Mammary epithelial cell (primary cell): ENCODE results near the gene KSR2.

ENCODE experiments used
- CTCF ChIP-seq, 2 donors: IDR thresholded peaks in 1 of 2; conservative IDR thresholded peaks in 1 of 2; 2 replicates each; pipeline ENCODE4 v1.5.1; 2011 to 2012; ENCODE audit warnings: inconsistent platforms in 2 of 2, low read length in 2 of 2, mild to moderate bottlenecking in 2 of 2, control low read depth in 1 of 2, low read depth in 1 of 2; ENCODE audit not compliant: insufficient read depth in 1 of 2; ENCODE audit errors: extremely low read depth in 1 of 2
- EZH2 ChIP-seq: IDR thresholded peaks from 2 replicates; pipeline ENCODE4 v1.6.1; 2012; ENCODE audit warnings: low read length, inconsistent platforms, borderline replicate concordance

GRCh38 chr12:118015306-118015705, 46.5 kb upstream of the KSR2 start:
- TF ChIP-seq CTCF (conservative IDR thresholded peaks at IDR 0.05 in 1 of 2, IDR thresholded peaks at IDR 0.05 in 1 of 2; ENCODE audit: extremely low read depth in 1 of 2, insufficient read depth in 1 of 2, low read depth in 1 of 2, low read length in 2 of 2) (no peak), EZH2 (no peak)
